ENCODE results near the gene CHD5.

Gene CHD5

GRCh38 chr1:6099787-6100765 is 80.0 kb downstream of the CHD5 start:
- DNase-seq (ENCODE audit: low read depth in 2 of 2) = no peak

DNA sequence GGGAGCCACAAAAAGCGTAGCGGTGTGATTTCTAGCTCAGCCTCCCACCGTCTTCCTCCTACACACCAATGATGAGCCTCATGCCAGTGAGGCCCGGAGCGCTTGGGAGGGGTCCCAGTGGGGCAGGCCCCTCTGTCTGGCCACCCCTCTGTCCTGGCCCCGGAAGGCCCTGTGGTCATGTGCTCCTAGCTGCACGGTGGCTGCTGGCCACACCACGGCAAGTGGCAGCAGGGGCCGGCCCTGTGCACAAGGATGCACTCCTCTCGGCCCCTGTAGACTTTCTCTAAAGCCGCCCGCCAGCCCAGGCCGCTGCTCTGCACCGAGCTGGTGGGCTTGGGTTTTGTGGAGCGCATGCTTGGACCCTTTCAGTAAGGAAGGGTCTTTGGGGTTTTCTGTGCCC is 80.8 kb downstream of the CHD5 start:
- no peak for DNase-seq (ENCODE audit: low read depth in 2 of 2)

DNA sequence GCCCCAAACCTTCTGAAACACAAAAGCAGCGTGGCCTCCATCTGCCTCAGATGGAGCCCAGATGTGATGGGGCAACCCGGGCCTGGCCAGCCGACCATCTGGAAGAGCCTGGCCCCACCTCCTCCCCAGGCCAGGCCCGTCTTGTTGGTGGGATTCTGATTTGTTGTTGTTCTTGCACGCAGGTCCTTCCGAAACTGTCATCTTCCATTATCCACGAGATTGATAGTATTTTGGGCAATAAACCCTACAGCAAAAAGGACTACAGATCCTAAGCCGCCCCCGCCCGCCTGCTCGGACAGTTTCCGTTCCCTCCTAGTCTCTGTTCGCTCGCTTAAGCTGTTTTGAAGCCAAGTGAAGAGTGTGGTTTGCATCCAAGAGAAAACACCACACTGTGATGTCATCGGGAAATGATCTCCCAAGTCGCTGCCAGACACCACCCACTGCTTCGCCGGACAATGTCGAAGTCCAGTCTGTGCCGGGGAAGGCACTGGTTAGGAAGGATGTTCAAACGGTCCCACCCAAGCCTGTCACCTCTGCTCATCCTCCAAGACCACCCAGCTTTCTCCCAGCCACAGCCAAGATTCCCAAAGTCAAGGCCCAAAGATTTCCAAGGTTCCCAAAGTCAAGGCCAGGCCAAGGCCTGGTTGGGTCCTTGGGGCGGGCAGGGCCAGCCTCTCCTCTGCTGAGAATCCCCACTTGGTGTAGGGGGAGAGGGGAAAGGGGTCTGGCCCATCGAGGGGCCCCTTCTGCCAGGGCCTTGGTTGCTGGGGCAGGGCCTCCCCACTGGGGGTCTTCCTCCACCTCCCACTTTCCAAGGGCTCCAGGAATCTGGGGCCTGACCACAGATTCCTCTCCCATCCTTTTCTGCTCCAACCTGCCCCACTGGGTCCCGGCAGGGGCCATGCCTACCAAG is 81.6 kb downstream of the CHD5 start:
- DNase-seq (ENCODE audit: low read depth in 2 of 2) = no peak

DNA sequence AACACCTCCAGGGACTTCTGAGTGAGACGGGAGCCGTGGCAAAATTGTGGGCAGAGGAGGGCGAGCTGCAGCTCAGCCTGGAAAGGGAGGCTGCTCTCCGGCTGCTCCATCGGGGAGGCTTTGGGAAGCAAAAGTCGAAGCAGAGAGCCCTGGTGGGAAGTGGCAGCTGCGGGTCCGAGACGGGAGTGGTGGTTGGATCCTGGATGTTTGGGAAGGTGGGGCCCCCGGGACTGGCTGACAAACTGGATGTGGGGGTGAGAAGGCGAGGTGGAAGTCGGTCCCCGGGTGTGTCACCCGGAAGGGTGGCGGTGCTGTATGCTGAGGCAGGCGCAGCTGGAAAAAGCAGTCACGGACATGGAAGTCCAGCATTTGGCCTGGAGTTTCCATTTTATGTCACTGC is 82.3 kb downstream of the CHD5 start:
- no peak for DNase-seq (ENCODE audit: low read depth in 2 of 2)

DNA sequence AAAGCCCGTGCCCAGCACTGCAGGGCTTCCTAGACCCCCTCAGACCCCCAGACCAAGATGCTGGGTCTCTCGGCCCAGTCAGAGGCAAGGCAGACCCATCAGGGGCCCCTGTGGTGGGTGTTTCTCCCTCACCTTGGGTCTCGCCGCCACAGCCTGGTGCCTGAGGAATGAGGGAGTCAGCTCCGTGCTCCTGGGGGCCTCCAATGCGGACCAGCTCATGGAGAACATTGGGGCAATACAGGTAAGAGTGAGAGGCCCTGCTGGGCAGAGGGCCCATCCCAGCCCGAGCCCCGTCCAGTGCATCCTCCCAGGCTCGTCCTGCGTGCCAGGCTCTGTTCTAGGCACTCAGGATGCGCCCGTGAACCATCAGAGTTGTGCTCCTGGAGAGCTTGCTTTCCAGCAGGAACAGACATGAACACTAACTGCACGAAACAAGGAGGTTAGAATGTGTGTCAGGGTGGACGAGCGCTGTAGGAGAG is 83.0 kb downstream of the CHD5 start:
- no peak for DNase-seq (ENCODE audit: low read depth in 2 of 2)

DNA sequence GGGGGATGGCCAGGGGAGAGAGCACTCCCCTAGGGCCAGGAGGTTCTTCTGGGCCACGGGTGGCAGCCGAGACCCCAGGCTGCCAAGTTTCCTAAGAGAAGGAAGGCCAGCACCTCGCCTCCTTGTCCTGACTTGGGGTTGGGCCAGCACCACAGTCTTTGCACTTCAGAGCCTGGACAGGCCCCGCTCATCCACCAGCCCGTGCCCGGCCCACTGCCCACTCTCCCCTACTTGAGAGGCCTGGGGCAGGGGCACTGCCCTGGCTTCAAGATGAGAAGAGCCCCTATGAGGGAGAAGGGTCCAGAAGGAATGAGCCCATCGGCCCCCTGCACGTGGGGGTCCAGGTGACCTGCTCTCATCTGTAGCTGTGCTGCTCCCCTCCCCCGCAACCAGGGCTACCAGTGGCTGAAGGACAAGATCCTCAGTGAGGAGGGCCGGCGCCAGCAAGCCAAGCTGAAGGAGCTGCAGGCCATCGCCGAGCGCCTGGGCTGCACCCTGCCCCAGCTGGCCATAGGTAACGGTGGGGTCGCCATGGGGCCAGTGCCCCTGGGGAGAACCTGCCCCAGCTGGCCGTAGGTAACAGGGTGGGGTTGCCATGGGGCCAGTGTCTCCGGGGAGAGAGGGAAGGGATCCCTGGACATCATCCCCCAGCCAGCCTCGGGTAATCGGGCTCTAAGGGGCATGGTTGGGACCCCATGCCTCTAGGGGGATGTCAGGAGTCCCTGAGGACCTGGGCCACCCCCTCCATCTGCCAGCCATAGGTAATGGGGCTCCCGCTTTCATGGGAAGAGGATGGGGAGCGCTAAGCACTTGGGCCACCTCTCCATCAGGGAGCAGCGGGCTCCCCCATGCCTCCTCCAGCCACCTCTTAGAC is 83.6 kb downstream of the CHD5 start:
- no peak for DNase-seq (ENCODE audit: low read depth in 2 of 2)

DNA sequence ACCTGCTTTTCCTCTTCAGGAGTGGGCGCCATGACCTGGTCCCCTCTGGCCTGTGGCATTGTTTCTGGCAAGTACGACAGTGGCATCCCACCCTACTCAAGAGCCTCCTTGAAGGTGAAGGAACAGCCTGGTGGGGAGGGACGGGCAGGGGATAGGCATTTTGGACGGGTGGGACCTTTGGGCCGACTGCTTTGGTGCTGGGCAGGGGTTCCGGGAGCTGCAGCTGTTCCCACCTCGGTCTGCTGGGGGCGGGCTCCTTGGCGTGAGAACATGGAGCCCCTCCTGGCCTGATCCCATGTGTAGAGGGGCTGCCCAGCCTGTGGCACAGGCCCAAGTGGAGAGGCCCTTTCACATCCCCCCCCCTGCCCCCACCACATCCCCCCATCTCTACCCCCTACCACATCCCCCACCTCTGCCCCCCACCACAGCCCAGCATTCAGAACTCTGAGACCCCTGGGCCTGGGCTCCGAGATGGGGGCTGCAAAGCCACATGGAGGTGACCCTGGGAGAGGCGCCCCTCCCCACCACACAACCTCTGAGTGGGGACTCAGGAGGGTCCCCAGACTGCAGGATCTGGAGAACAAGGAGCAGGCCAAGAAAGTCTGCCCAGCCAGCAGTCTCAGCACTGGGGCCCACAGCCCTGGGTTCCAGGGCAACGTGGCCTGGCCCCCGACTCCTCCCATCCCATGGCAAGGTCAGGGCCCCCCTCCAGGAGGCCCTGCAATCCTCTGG is 84.4 kb downstream of the CHD5 start:
- DNase-seq (ENCODE audit: low read depth in 2 of 2) = no peak

DNA sequence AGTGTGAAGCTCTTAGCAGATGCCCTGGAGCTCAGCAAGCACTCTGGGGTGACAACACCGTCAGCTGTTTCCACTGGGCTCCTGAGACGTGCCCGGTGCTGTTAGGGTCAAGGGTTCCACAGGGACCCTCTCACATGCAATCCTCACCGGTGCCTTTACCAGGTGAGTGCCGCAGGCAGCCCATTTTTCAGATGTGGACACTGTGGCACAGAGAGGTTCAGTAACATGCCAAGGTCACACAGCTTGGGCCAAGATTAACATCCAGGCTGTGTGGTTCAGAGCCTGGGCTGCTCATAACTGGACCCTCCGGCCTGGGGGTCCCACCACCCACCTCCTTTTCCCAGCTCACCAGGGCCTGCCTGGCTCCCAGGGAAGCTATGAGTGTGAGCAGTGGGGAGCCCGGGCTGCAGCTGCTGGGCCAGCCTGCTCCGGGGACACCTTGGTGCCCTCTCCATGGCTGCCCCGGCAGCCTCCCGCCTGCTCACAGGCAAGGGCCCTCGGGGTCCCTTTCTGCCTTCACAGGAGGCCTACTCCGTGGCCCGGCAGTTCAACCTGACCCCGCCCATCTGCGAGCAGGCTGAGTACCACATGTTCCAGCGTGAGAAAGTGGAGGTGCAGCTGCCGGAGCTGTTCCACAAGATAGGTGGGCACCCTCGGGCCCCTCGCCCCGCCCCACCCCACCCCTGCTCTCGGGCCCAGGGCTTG is 85.2 kb downstream of the CHD5 start:
- DNase-seq (ENCODE audit: low read depth in 2 of 2) = no peak

- DNase-seq (ENCODE audit: low read depth in 2 of 2) = no peak
Measured at GRCh38 chr1:6094246-6094645, 85.9 kb downstream of the CHD5 start.

DNA sequence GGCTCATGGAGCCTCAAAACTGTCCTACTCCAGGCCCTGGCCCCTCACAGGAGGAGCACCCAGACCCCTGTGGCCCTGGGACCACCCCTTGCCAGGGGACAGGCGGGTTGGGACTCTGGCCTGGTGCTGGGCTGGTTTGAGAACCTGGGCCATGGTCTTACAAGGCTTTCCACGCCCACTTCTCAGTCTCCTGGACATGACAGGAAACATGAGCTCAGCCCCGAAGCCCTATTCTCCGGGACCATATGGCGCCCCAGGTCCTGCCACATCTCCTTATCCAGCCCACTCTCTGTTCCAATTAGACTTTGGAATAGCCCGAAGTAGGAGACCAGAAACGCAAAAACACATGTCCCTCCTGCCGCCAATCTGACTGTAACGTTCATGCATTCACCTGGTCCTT is 86.5 kb downstream of the CHD5 start:
- DNase-seq (ENCODE audit: low read depth in 2 of 2) = no peak

DNA sequence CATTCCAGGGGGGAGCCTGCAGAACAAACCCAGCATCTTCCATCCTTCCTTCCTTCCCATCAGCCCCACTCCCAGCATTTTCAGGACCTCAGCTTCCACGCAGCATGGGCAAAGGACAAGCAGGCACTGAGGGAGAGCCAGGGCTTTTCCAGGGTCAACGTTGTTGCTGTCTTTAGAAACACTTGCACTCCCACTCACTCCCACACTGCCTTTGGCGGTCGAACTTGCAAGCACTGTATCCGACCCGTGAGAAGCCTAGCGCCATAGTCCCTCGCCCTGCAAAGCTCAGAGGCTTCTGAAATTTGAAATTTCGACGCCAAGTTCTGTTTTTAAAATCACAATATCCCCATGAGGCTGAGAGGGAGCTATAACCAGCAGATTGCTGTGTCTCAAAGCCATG is 87.0 kb downstream of the CHD5 start:
- no peak for DNase-seq (ENCODE audit: low read depth in 2 of 2)

DNA sequence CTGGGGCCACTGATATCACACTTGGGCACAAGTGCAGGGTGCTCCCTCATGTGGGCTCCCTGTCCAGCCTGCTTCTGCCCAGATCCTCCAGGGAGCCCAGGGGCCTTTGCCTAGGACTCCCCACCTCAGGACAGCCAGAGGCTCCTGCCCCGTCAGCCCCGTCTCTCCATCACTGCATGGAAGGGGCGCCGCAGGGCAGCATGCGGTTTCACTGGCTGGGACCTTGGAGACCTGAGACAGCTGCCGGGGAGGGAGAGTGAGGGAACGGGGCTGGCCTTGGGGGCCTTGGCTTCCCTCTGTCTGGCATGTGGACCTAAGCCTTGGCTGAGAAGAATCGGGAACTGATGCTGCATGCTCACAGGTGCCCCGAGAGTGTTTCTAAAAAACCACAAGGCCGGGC is 87.9 kb downstream of the CHD5 start:
- no peak for DNase-seq (ENCODE audit: low read depth in 2 of 2)

DNA sequence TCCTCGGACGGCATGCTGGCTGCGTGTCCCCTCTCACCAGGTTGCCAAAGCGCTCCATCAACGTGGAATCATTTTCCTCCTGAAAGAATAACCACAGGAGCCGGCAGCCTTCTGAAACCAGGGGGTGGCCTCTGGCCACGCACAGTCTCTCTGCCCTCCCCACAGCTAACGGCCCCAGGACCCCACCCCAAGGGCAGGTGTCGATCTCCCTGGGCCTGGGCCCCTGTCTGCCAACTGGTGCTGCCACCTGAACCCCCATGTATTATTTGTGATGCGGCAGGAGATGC is 88.4 kb downstream of the CHD5 start:
- DNase-seq (ENCODE audit: low read depth in 2 of 2) = no peak

DNA sequence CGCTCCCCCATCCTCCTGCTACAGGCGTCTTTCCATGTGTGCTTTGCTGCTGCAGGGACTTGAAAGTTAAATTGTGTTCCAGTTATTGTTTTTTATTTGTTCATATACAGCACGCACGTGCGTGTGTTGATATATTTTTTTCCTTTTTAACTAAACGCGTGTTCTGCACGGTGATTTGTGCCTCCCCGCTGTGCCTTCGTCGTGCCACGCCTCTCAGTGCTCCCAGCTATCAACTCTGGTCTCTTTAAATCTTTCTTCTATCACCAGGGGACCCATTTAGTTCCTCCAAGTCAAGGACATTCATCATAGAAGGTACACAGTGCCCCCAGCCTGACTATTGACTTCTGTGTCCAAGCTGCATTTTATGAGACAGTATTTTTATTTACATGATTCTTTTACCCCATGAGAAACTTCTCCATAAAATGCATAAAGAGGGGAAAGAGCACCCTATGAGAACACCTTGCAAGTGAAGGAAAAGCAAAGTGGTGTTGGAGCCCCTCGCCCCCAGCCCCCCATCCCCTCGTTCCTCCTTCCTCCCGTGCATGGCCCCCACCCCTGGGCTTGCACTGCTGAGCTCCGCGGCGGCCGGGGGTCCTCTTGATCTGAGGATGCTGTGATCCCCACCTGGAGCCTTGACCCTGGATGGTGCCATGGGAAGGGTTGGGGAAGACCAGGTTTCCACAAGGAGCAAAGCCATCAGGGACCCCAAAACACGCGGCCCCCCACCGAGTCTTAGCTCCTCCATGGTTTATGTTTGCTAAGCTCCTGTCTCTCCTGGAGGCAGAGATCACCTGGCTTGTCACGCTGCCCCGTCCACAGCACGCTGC is 88.9 kb downstream of the CHD5 start:
- no peak for DNase-seq (ENCODE audit: low read depth in 2 of 2)

GRCh38 chr1:6090288-6090687 is 89.8 kb downstream of the CHD5 start:
- no peak for DNase-seq (ENCODE audit: low read depth in 2 of 2)

- DNase-seq (ENCODE audit: low read depth in 2 of 2) = no peak
Measured at GRCh38 chr1:6088956-6089355, 91.2 kb downstream of the CHD5 start.

GRCh38 chr1:6087958-6088357 is 92.2 kb downstream of the CHD5 start:
- DNase-seq (ENCODE audit: low read depth in 2 of 2) = no peak

DNA sequence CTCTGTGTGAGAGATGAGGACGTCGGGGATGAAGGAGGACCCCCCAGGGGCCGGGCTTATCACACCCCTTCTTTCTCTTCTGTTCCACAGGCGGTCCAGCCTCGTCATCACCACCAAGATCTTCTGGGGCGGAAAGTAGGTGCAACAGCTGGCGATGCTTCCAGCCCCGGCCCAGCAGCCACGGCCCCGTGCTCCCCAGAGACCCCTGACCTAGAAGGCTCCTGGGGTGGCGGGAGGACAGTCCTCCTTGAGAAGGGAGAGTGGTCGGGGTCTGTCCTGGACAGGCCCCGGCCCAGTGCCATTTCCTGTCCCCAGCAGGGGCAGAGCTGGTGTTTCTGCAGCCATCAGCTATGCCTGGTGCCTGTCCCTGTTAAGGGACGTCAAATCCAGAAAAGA is 92.7 kb downstream of the CHD5 start:
- DNase-seq (ENCODE audit: low read depth in 2 of 2) = no peak

GRCh38 chr1:6086762-6087376 is 93.3 kb downstream of the CHD5 start:
- no peak for DNase-seq (ENCODE audit: low read depth in 2 of 2)
